HAP-1 (cell line): ENCODE data around the gene ADM.

ENCODE experiments used
- DNase-seq, 2 experiments: peaks; one replicate each; pipeline ENCODE4 v3.0.0-alpha.2; 2016 to 2020; ENCODE audit warnings: low spot score in 2 of 2
- H3K27me3 ChIP-seq: fragments of 250-450 bp; sonication (Bioruptor Pico); 2 replicates; pipeline ENCODE4 v1.5.1; 2020; ENCODE audit warnings: low read depth, mild to moderate bottlenecking, moderate library complexity
- H3K36me3 ChIP-seq: fragments of 250-450 bp; sonication (Bioruptor Pico); replicated peaks from 2 replicates; pipeline ENCODE4 v1.5.1; 2020; ENCODE audit warnings: mild to moderate bottlenecking
- H3K4me1 ChIP-seq: fragments of 250-450 bp; sonication (Bioruptor Pico); 2 replicates; pipeline ENCODE4 v1.5.1; 2020; ENCODE audit warnings: mild to moderate bottlenecking
- H3K4me3 ChIP-seq: fragments of 250-450 bp; sonication (Bioruptor Pico); 2 replicates; pipeline ENCODE4 v1.5.1; 2020; ENCODE audit warnings: mild to moderate bottlenecking, moderate library complexity
- H3K9me3 ChIP-seq: fragments of 250-450 bp; sonication (Bioruptor Pico); 2 replicates; pipeline ENCODE4 v1.5.1; 2020; ENCODE audit warnings: mild to moderate bottlenecking, moderate library complexity
- in situ Hi-C: fragments of 300-500 bp; cut with MboI; formaldehyde crosslinking; loops from 3 replicates; pipeline ENCODE4 v1.14.3; 2020; ENCODE audit warnings: low sequenced_read_pairs, inconsistent platforms, mixed read lengths

The ADM gene

DNA sequence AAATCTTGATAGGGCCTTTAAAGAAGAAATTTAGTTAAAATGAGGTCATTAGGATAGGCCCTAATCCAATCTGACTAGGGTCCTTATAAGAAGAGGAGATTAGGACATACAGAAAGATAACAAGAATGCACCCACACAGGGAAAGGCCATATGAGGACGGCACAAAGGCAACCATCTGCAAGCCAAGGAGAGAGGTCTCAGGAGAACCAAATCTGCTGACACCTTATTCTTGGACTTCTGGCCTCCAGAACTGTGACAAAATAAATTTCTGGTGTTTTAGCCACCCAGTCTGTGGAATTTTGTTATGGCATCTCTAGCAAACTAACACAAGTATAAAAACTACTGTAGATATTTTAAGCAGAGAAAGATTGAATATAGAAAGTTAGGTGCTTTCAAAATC, 28.6 kb downstream of the ADM start:
- no peaks in the 10 kb centered on the region for H3K36me3 ChIP-seq
- H3K4me1 ChIP-seq = peaks cover 3% of the 10 kb centered on the region; the same call in 1 of the 2 replicates
- no peaks in the 10 kb centered on the region for H3K27me3 ChIP-seq
- H3K4me3 ChIP-seq = no peak overlapping the region
- no peaks in the 10 kb centered on the region; the same call in 1 of the 2 replicates for H3K9me3 ChIP-seq
- DNase-seq = no peak
- in situ Hi-C loops = no loop called here

DNA sequence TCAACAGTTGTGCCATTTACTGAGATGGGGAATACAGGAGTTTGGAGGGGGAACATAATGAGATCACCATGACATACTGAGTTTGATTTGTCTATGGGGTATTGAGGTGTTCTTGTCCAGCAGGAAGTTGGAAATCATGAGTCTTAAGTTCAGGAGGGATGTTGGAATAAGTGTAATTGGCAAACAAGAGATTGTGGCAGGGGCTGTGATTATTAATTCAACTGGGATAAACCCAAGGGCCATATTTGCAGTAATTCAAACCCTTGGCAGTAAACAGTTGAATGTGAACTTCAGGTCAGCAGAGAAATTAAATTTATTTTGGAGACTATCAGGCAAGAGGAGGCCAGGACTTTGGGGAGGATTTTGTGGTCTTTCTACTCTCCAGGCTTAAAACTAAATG, 33.4 kb downstream of the ADM start:
- no peaks in the 10 kb centered on the region; the same call in 1 of the 2 replicates for H3K9me3 ChIP-seq

DNA sequence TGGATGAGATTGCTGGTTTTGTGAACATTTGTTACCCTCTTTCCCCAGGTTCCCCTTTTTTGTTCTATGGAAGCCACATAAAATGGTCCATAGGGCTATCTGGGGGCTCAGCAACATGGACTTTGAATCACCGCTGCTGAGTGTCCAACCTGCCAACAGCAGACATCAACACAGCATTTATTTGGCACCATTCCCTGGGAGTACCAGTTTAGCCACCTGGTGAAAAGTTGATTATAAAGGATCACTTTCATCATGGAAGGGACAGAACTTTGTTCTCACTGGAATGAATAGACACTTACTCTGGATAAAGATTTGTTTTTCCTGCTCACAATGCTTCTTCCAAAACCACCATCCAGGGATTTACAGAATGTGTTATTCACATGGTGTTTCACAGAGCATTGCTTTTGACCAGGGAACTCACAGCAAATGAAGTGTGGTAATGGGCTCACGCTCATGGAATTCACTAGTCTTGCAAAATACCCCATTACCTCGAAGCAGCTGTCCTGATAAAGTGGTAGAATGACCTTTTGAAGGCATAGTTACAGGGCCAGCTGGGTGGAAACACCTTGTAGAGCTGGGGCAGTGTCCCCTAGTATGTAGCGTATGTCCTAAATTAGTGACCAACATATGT, 43.9 kb downstream of the ADM start:
- Histone ChIP-seq H3K36me3 (no peaks in the 10 kb centered on the region), H3K9me3 (peaks cover 2% of the 10 kb centered on the region; the same call in 1 of the 2 replicates), H3K27me3 (no peaks in the 10 kb centered on the region), H3K4me1 (peaks cover 17% of the 10 kb centered on the region), H3K4me3 (no peak overlapping the region)
- in situ Hi-C loops = no loop called here
- DNase-seq = no peak

More for the DNA sequence above, 33.4 kb downstream of the ADM start:
- H3K36me3 ChIP-seq = no peaks in the 10 kb centered on the region
- in situ Hi-C loops = no loop called here
- H3K27me3 ChIP-seq = no peaks in the 10 kb centered on the region
- no peaks in the 10 kb centered on the region for H3K4me1 ChIP-seq
- no peak overlapping the region for H3K4me3 ChIP-seq
- DNase-seq = no peak

DNA sequence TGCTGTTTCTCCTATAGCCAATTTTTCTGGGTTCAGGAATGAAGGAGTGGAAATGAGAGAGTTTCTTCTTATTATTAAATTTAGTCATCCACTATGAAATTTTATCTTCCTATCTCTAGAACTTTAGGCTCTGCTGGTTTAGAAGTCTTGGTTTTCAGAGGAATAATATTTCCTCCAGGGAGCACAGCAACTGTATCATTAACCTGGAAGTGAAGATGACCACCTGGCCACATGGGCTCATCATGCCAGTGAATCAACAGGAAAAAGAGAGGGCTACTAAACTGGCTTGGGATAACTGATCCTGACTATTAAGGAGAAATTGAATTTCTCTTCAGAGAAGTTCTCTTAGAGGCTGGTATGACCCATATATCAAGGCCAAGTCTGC, 44.4 kb downstream of the ADM start:
- peaks cover 2% of the 10 kb centered on the region; the same call in 1 of the 2 replicates for H3K9me3 ChIP-seq
- in situ Hi-C loops = no loop called here
- no peak for DNase-seq
- no peaks in the 10 kb centered on the region for H3K36me3 ChIP-seq
- H3K4me1 ChIP-seq = peaks cover 17% of the 10 kb centered on the region
- no peak overlapping the region for H3K4me3 ChIP-seq
- H3K27me3 ChIP-seq = no peaks in the 10 kb centered on the region

DNA sequence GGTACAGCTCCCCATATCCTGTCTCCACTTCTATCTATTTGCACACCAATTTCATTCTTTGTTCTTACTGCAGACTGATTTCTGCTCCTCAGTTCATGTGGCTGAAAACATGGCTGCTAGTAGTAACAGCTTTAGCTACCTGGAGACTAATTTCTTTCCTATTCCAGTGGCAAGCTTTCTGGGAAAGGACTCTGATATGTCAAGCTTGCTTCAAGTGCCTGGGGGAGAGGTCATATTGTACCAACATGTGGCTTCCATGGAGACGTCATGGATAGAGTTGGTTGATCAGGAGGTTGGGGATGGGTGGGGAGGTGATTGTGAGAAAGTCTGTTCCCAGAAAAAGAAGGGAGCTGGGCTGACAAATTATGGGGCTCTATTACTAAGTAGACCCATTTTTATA, 44.9 kb downstream of the ADM start:
- no peak for DNase-seq
- Histone ChIP-seq H3K4me1 (peaks cover 17% of the 10 kb centered on the region), H3K4me3 (no peak overlapping the region), H3K36me3 (no peaks in the 10 kb centered on the region), H3K27me3 (no peaks in the 10 kb centered on the region), H3K9me3 (peaks cover 2% of the 10 kb centered on the region; the same call in 1 of the 2 replicates)
- in situ Hi-C loops = no loop called here

DNA sequence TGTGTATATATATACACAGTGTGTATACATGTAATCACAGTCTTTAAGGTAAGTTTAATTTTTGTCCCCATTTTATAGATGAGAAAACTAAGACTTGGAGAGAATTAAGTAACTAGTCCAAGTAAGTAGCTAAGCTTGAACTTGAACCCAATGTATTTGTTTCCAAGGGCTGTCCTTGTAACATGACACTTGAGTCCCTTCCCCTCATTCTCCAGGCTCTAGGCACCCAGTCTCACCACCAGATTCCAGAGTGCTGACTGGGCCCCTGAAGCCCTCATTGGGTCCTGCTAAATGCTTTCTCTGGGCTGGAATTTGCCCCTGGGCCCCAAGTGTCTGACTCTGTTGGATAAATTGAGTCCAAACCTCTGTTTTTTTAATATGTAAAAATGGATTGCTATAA, 45.5 kb downstream of the ADM start:
- H3K4me1 ChIP-seq = peaks cover 17% of the 10 kb centered on the region
- no peaks in the 10 kb centered on the region for H3K36me3 ChIP-seq
- H3K27me3 ChIP-seq = no peaks in the 10 kb centered on the region
- no peak overlapping the region for H3K4me3 ChIP-seq
- DNase-seq = peak in 1 of 2 experiments; percentile 20
- H3K9me3 ChIP-seq = peaks cover 2% of the 10 kb centered on the region; the same call in 1 of the 2 replicates
- in situ Hi-C loops = no loop called here

DNA sequence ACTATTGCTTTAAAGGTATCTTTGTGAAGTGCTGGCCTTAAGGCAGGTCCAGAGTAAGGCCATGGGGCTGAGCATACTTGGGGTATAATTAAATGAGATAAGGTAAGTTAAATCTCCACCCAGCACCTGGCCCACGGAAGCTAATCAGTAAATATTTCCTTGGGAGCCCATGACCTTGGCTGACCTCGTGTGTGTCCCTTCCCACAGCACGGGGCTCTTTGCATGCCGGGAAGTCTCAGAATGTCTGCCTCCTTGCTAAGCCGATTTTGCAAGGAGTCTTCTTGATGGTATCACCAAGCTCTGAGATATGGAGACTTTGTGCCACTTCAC, 46.5 kb downstream of the ADM start:
- H3K4me1 ChIP-seq = peaks cover 17% of the 10 kb centered on the region

DNA sequence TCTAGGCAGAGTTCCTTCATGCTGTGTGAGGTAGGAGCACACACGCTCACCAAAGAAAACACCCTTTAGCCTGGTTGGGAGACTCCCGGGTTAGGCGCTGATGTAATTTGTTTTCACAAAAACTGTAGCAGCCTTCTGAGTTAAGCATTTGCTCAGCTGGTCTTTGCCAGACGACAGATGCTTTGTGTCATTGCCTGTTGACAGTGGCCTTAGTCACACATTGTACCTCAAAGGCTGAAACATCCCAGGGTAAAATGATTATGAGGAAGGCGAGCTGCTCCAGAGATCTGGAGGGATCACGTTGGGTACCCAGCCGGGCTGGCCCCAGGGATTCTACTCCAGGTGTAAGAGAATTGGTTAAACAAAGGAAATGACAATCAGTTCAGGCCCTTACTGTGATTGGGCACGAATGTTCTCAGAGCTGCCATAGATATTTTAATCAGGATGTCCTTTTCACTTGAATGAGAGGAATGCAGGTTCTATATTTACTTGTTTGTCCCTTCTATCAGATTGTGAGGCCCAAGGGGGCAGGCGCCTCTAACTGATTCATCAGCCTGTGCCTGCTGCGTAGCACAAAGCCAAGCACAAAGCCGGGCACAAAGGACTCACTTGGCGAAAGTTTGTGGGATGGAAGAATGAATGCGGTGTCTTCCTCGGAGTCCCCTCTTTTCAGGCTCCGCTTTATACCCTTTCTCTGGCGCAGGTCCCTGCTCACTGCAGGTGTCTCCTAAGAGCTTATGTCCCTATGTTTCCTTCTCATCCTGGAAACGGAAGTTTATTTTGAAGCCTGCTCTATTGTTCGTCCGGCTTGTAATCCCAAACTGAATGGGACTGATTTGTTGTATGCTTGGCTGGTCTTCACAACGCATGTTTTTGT, 47.1 kb downstream of the ADM start:
- H3K4me3 ChIP-seq = no peak overlapping the region
- H3K36me3 ChIP-seq = no peaks in the 10 kb centered on the region
- peaks cover 2% of the 10 kb centered on the region; the same call in 1 of the 2 replicates for H3K9me3 ChIP-seq
- DNase-seq = peak; percentile 79 to 80
- H3K4me1 ChIP-seq = peaks cover 17% of the 10 kb centered on the region
- H3K27me3 ChIP-seq = no peaks in the 10 kb centered on the region
- in situ Hi-C loops = no loop called here

More for the DNA sequence above, 46.5 kb downstream of the ADM start:
- Histone ChIP-seq H3K36me3 (no peaks in the 10 kb centered on the region), H3K9me3 (peaks cover 2% of the 10 kb centered on the region; the same call in 1 of the 2 replicates), H3K27me3 (no peaks in the 10 kb centered on the region), H3K4me3 (no peak overlapping the region)
- in situ Hi-C loops = no loop called here
- peak in 1 of 2 experiments; percentile 19 for DNase-seq

DNA sequence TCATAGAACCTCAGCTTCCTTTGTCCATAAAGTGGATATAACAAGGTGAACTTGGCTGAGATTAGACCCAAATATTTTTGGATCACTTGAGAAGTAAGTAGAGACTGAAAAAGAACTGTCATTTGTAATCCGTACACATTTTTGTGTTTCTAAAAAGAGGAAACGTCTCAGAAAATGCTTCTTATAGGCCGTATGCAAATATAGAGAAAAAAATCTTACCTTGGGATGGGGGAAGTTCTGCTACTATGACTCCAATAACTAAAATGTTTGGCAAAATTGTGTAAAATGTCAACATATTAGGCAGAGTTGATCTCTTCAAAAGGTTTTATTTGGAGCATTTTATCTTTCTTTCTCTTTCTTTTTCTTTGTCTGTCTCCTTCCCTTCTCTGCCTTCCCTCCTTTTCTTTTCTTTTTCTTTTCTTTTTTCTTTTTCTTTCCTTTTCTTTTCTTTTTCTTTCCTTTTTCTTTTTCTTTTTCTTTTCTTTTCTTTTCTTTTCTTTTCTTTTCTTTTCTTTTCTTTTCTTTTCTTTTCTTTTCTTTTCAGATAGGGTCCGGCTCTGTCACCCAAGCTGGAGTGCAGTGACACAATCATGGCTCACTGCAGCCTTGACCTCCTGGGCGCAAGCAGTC, 48.2 kb downstream of the ADM start:
- Histone ChIP-seq H3K36me3 (no peaks in the 10 kb centered on the region), H3K4me1 (peaks cover 17% of the 10 kb centered on the region), H3K27me3 (no peaks in the 10 kb centered on the region), H3K4me3 (no peak overlapping the region), H3K9me3 (peaks cover 2% of the 10 kb centered on the region; the same call in 1 of the 2 replicates)
- in situ Hi-C loops = no loop called here
- DNase-seq = no peak

DNA sequence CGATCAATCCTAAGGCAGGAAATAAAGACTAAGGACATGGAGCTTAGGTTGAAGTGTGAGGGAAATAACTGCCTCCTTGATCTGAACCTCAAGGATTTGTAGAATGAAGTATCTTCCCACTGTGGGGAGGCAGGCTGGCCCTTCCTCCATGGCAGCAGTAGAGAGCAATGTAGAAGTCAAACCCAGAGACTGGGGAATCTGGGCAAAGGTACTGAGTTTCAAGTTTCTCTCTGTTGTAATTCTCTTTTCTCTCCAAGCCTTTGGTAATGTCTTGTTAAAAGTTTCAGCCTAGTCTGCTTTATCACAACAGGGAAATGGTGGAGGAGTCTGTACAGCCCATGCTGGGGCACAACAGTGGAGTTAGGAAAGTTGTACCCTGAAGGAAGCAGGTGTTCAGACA, 49.5 kb downstream of the ADM start:
- H3K4me1 ChIP-seq = peaks cover 17% of the 10 kb centered on the region
- no peaks in the 10 kb centered on the region for H3K36me3 ChIP-seq
- H3K27me3 ChIP-seq = no peaks in the 10 kb centered on the region
- H3K9me3 ChIP-seq = peaks cover 2% of the 10 kb centered on the region; the same call in 1 of the 2 replicates
- H3K4me3 ChIP-seq = no peak overlapping the region
- no peak for DNase-seq
- in situ Hi-C loops = no loop called here

DNA sequence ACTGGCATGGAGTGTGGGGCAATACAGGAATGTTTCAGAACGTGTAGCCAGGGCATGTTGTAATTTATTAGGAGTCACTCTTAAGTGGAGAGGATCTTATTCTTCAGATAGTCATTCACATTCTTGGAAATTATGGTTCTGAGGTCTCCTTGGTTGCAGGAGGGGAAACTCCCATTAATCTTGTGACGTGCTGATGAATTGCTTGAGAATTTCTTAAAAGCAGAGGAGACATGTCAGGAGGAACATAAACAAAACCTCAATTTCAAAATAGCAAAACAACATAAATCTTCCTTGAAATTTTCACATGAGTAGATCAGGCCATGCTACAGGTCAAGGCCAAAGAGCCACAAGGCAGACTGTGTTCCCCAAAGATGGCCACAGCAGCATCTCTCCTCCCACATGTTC, 50.4 kb downstream of the ADM start:
- no peak overlapping the region for H3K4me3 ChIP-seq
- DNase-seq = no peak
- H3K4me1 ChIP-seq = peaks cover 17% of the 10 kb centered on the region
- H3K27me3 ChIP-seq = no peaks in the 10 kb centered on the region
- H3K9me3 ChIP-seq = peaks cover 2% of the 10 kb centered on the region; the same call in 1 of the 2 replicates
- in situ Hi-C loops = no loop called here
- no peaks in the 10 kb centered on the region for H3K36me3 ChIP-seq

DNA sequence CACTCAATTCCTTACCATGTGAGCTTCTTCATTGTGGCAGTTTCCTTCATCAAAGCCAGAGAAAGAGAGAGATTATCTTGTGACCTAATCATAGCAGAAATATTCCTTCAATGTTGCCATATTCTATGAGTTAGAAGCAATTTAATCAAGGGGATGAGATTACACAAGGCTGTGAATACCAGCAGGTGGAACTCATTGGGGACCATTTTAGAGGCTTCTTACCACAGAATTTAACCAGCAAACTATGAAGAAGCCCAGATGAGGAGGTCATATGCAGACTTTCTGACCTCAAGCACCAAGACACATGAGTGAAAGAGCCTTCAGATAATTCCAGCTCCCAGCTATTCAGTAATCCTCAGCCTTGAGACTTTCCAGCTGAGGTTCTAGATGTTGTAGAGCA, 51.3 kb downstream of the ADM start:
- H3K4me1 ChIP-seq = peaks cover 17% of the 10 kb centered on the region

More for the DNA sequence above, 51.3 kb downstream of the ADM start:
- Histone ChIP-seq H3K27me3 (no peaks in the 10 kb centered on the region), H3K9me3 (no peaks in the 10 kb centered on the region), H3K4me3 (no peak overlapping the region), H3K36me3 (no peaks in the 10 kb centered on the region)
- DNase-seq = no peak
- in situ Hi-C loops = no loop called here
